ENCODE measurements around the gene ZCCHC4.

Gene ZCCHC4

GRCh38 chr4:25306518-25307057 is 6.0 kb upstream of the ZCCHC4 start:
- Histone ChIP-seq H3K4me1 (ENCODE audit: low read depth, poor library complexity, severe bottlenecking) (no peaks in the 10 kb centered on the region), H3K9ac (no peak overlapping the region), H3K27me3 (ENCODE audit: insufficient read depth, low read depth) (no peaks in the 10 kb centered on the region), H3K4me2 (no peak overlapping the region), H2AFZ (ENCODE audit: low read depth) (no peak overlapping the region), H3K27ac (no peak overlapping the region), H3K4me3 (IDR thresholded peaks at IDR 0.05; ENCODE audit: insufficient read depth, low read depth, low read length) (no peak overlapping the region), H3K79me2 (ENCODE audit: insufficient read depth, low read depth) (no peaks in the 10 kb centered on the region), H4K20me1 (ENCODE audit: insufficient read depth) (no peaks in the 10 kb centered on the region), H3K36me3 (ENCODE audit: insufficient read depth) (no peaks in the 10 kb centered on the region)
- TF ChIP-seq CTCF (conservative IDR thresholded peaks at IDR 0.05; ENCODE audit: low read depth, low read length) = no peak

GRCh38 chr4:25307596-25307995 is 5.0 kb upstream of the ZCCHC4 start:
- Histone ChIP-seq H3K4me1 (ENCODE audit: low read depth, poor library complexity, severe bottlenecking) (peaks cover 6% of the 10 kb centered on the region), H3K27ac (no peak overlapping the region), H3K27me3 (ENCODE audit: insufficient read depth, low read depth) (no peaks in the 10 kb centered on the region), H3K9ac (no peak overlapping the region), H4K20me1 (ENCODE audit: insufficient read depth) (no peaks in the 10 kb centered on the region), H3K79me2 (ENCODE audit: insufficient read depth, low read depth) (no peaks in the 10 kb centered on the region), H2AFZ (ENCODE audit: low read depth) (no peak overlapping the region), H3K4me2 (no peak overlapping the region), H3K36me3 (ENCODE audit: insufficient read depth) (no peaks in the 10 kb centered on the region), H3K4me3 (IDR thresholded peaks at IDR 0.05; ENCODE audit: insufficient read depth, low read depth, low read length) (no peak overlapping the region)
- no peak for TF ChIP-seq CTCF (conservative IDR thresholded peaks at IDR 0.05; ENCODE audit: low read depth, low read length)

- TF ChIP-seq CTCF (conservative IDR thresholded peaks at IDR 0.05; ENCODE audit: low read depth, low read length) = no peak
- no peak overlapping the region for H3K9ac ChIP-seq
- peaks cover 8% of the 10 kb centered on the region for H3K4me1 ChIP-seq (ENCODE audit: low read depth, poor library complexity, severe bottlenecking)
- H3K27ac ChIP-seq = no peak overlapping the region
- H3K27me3 ChIP-seq (ENCODE audit: insufficient read depth, low read depth) = no peaks in the 10 kb centered on the region
- H3K4me2 ChIP-seq = no peak overlapping the region
- no peaks in the 10 kb centered on the region for H4K20me1 ChIP-seq (ENCODE audit: insufficient read depth)
- H2AFZ ChIP-seq (ENCODE audit: low read depth) = no peak overlapping the region
- H3K4me3 ChIP-seq (IDR thresholded peaks at IDR 0.05; ENCODE audit: insufficient read depth, low read depth, low read length) = no peak overlapping the region
- no peaks in the 10 kb centered on the region for H3K36me3 ChIP-seq (ENCODE audit: insufficient read depth)
- no peaks in the 10 kb centered on the region for H3K79me2 ChIP-seq (ENCODE audit: insufficient read depth, low read depth)
These were observed 4.3 kb upstream of the ZCCHC4 start for GRCh38 chr4:25308306-25308705.

- no peaks in the 10 kb centered on the region for H3K79me2 ChIP-seq (ENCODE audit: insufficient read depth, low read depth)
- H2AFZ ChIP-seq (ENCODE audit: low read depth) = no peak overlapping the region
- no peak overlapping the region for H3K4me3 ChIP-seq (IDR thresholded peaks at IDR 0.05; ENCODE audit: insufficient read depth, low read depth, low read length)
- H3K9ac ChIP-seq = no peak overlapping the region
- no peaks in the 10 kb centered on the region for H3K36me3 ChIP-seq (ENCODE audit: insufficient read depth)
- no peak overlapping the region for H3K4me2 ChIP-seq
- no peaks in the 10 kb centered on the region for H3K27me3 ChIP-seq (ENCODE audit: insufficient read depth, low read depth)
- TF ChIP-seq CTCF (conservative IDR thresholded peaks at IDR 0.05; ENCODE audit: low read depth, low read length) = no peak
- H3K4me1 ChIP-seq (ENCODE audit: low read depth, poor library complexity, severe bottlenecking) = peaks cover 12% of the 10 kb centered on the region
- no peaks in the 10 kb centered on the region for H4K20me1 ChIP-seq (ENCODE audit: insufficient read depth)
- H3K27ac ChIP-seq = no peak overlapping the region
These were observed 3.8 kb upstream of the ZCCHC4 start for GRCh38 chr4:25308761-25309160.
